GM12892 (cell line): Measurements from ENCODE around the gene ZNF319.

Experiments
- POLR2A ChIP-seq: IDR thresholded peaks from 2 replicates; pipeline ENCODE4 v1.6.1; 2011; ENCODE audit warnings: low read depth, low read length, control low read depth
- TAF1 ChIP-seq: IDR thresholded peaks from 2 replicates; pipeline ENCODE4 v1.6.1; 2011; ENCODE audit warnings: low read depth, mild to moderate bottlenecking, control low read depth, low read length, borderline replicate concordance

DNA sequence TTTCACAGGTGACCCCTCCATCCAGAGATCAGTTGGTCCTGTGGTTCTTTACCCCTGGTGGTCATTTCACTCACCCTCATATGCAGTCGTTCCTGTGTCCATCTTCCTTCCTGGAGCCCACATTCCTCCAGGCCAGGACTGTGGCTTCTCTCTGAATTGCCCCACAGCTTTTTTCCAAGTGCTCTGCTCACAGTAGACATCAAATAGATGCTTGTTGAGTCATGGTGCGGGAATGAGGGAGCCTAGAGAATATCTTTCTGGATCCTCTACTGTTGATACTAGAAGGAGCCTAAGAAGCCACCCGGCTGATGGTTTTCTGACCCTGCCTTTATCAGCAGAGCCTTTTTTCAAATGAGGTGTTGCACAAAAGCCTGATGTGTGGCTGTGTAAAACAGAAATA is 11.2 kb upstream of the ZNF319 start:
- no peak for TF ChIP-seq POLR2A
- TF ChIP-seq TAF1, result no peak
